Sigmoid colon (tissue), 7 donors: ENCODE data around the gene TBC1D8B. TPM values are rescaled to one million over a fixed set of nuclear protein-coding genes. Genes with fewer than 3 reads are reported as not detected.

Source experiments
- DNase-seq: peaks from one replicate; pipeline ENCODE4 v3.0.0-alpha.2; 2019
- H3K27ac ChIP-seq, 4 donors: fragments of 200-600 bp; sonication (generic); one replicate each; pipeline ENCODE4 v1.5.1; 2016 to 2019; ENCODE audit warnings: mild to moderate bottlenecking in 1 of 4
- H3K27me3 ChIP-seq, 3 donors: fragments of 200-600 bp; sonication (generic); one replicate each; pipeline ENCODE4 v1.5.1; 2019; ENCODE audit warnings: mild to moderate bottlenecking in 1 of 3
- H3K36me3 ChIP-seq, 4 donors: fragments of 200-600 bp; sonication (generic); one replicate each; pipeline ENCODE4 v1.5.1; 2016 to 2019
- H3K4me1 ChIP-seq, 4 donors: fragments of 200-600 bp; sonication (generic); one replicate each; pipeline ENCODE4 v1.5.1; 2017 to 2019
- H3K4me3 ChIP-seq, 4 donors: fragments of 200-600 bp; sonication (generic); one replicate each; pipeline ENCODE4 v1.5.1; 2017 to 2019; ENCODE audit warnings: mild to moderate bottlenecking in 2 of 4, moderate library complexity in 1 of 4
- H3K9me3 ChIP-seq, 4 donors: fragments of 200-600 bp in 3 of 4; sonication (generic) in 3 of 4; one replicate each; pipeline versions ENCODE4 v1.5.1 to v1.6.1; 2013 to 2019
- EP300 ChIP-seq, 4 donors: sonication (generic); formaldehyde crosslinking; IDR thresholded peaks; one replicate each; pipeline ENCODE4 v1.6.1; 2017; ENCODE audit warnings: antibody characterized with exemption in 4 of 4
- POLR2A ChIP-seq, 2 donors: fragments of 450-650 bp; IDR thresholded peaks; one replicate each; pipeline ENCODE4 v1.6.1; 2016; ENCODE audit warnings: antibody characterized with exemption in 2 of 2, mild to moderate bottlenecking in 2 of 2, moderate library complexity in 2 of 2
- POLR2AphosphoS5 ChIP-seq, 4 donors: sonication (generic); formaldehyde crosslinking; IDR thresholded peaks; one replicate each; pipeline ENCODE4 v1.6.1; 2017; ENCODE audit warnings: antibody characterized with exemption in 4 of 4
- WGBS, 2 donors: extraction: QIAGEN DNeasy Blood & Tissue Kit; methylation state at CpG; one replicate each; pipeline ENCODE4 v1.1.7; 2013; 5-methylcytosine and 5-hydroxymethylcytosine counted together
- intact Hi-C: fragments of 100-400 bp; cut with DNase I; formaldehyde crosslinking; loops from one replicate; pipeline ENCODE4 v1.15.1; 2023
- polyA plus RNA-seq, 3 donors: library from polyadenylated mRNA; stranded (reverse); fragments of 200-250 nt; gene quantifications; one replicate each; pipeline ENCODE4 v1.2.3, GENCODE V29; 2013
- total RNA-seq, 4 donors: library from RNA; depleted of rRNA; stranded (reverse); fragments of >200 nt; gene quantifications; one replicate each; pipeline ENCODE4 v1.1.0, GENCODE V29; 2016
- TF ChIP-seq, protein P1 (sequence below), 4 experiments: fragments of 450-650 bp in 3 of 4; fragments of 200-600 bp in 1 of 4; IDR thresholded peaks; one replicate each; pipeline ENCODE4 v1.5.1; 2016 to 2019; ENCODE audit warnings: antibody characterized with exemption in 4 of 4, mild to moderate bottlenecking in 3 of 4, moderate library complexity in 2 of 4
- donor health status: healthy with polysubstance abuse.
- donor health status: Bipolar disorder and iron deficiency.
- donor health status: healthy.

Gene TBC1D8B
- total and polyA plus RNA-seq, 7 donors, result 3.3 to 9.4 (median 5.3) TPM

DNA sequence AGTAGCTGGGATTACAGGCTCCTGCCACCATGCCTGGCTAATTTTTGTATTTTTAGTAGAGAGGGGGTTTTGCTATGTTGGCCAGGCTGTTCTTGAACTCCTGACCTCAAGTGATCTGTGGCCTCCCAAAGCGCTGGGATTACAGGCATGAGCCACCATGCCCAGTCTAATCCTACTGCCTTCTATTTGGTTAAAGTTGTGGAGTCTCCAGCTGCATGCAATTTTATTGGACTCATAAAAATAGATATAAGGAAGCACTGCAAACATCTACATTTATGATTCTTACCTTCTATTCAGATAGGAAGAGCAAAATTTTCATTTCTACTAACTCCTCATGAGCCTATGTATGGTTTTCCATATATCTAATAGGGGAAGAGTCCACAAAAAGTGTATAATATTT is 87.0 kb downstream of the TBC1D8B start:
- 21 to 58% methylated on average over 1 of the region's 1 CpG for WGBS, 2 donors
- TF ChIP-seq EP300 (IDR thresholded peaks at IDR 0.05), result no peak
- TF ChIP-seq POLR2A (IDR thresholded peaks at IDR 0.05), result no peak
- TF ChIP-seq, protein P1, sequence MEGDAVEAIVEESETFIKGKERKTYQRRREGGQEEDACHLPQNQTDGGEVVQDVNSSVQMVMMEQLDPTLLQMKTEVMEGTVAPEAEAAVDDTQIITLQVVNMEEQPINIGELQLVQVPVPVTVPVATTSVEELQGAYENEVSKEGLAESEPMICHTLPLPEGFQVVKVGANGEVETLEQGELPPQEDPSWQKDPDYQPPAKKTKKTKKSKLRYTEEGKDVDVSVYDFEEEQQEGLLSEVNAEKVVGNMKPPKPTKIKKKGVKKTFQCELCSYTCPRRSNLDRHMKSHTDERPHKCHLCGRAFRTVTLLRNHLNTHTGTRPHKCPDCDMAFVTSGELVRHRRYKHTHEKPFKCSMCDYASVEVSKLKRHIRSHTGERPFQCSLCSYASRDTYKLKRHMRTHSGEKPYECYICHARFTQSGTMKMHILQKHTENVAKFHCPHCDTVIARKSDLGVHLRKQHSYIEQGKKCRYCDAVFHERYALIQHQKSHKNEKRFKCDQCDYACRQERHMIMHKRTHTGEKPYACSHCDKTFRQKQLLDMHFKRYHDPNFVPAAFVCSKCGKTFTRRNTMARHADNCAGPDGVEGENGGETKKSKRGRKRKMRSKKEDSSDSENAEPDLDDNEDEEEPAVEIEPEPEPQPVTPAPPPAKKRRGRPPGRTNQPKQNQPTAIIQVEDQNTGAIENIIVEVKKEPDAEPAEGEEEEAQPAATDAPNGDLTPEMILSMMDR (IDR thresholded peaks at IDR 0.05), result no peak
- no peak for TF ChIP-seq POLR2AphosphoS5 (IDR thresholded peaks at IDR 0.05)
- Histone ChIP-seq H3K27me3 (no peaks in the 10 kb centered on the region), H3K9me3 (no peaks in the 10 kb centered on the region), H3K27ac (no peak overlapping the region), H3K36me3 (no peaks in the 10 kb centered on the region), H3K4me1 (peaks cover 0 to under 1% (median 0%) of the 10 kb centered on the region in 4 donors), H3K4me3 (no peak overlapping the region)
- no peak for DNase-seq
- intact Hi-C loops, result no loop called here

GRCh38 chrX:106891762-106892460 is 89.4 kb downstream of the TBC1D8B start:
- no peaks in the 10 kb centered on the region for H3K27me3 ChIP-seq
- WGBS, 2 donors, result 55 to 80% methylated on average over 7 of the region's 7 CpGs
- H3K4me1 ChIP-seq, result peaks cover 0 to 3% (median 0%) of the 10 kb centered on the region in 4 donors
- no peak for DNase-seq
- no peaks in the 10 kb centered on the region for H3K9me3 ChIP-seq
- no peak overlapping the region for H3K4me3 ChIP-seq
- no peaks in the 10 kb centered on the region for H3K36me3 ChIP-seq
- H3K27ac ChIP-seq, result no peak overlapping the region
- TF ChIP-seq, protein P1 (IDR thresholded peaks at IDR 0.05), result no peak
- TF ChIP-seq POLR2A (IDR thresholded peaks at IDR 0.05), result no peak
- TF ChIP-seq EP300 (IDR thresholded peaks at IDR 0.05), result no peak
- TF ChIP-seq POLR2AphosphoS5 (IDR thresholded peaks at IDR 0.05), result no peak
- intact Hi-C loops, result loop anchor here (10.0 kb wide), 1 partner anchor 823 kb away; no protein-coding TSS in a partner anchor

DNA sequence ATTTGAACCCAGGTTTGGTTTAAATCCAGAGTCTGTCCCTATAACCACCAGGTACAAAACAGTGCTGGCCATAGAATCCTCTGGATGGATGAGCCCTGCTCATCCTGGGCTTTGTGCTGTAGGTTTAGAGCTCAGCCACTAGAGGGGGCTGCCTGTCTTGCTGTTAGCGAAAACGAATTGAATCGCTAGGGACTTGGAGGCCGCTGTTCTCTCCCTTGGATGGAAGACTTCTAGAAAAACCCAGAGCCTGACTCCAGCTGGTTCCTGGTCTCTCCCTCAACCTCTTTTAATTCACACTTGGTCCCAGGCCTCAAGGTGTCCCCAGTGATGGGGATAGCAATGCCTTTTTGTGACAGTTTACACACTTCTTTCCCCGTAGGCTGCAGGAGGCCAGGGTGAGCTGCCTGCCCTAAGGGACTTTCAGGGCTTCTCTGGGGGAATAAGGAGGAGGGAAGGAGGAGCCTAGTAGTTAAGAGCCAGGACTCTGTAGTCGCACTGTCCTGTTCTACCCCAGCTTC is 92.0 kb downstream of the TBC1D8B start:
- 23 to 28% methylated on average over 6 of the region's 6 CpGs for WGBS, 2 donors
- peaks cover 0 to 3% (median 0%) of the 10 kb centered on the region in 4 donors for H3K4me1 ChIP-seq
- intact Hi-C loops, result loop anchor here (2.0 to 10.0 kb wide), 2 partner anchors 60 to 820 kb away; no protein-coding TSS in a partner anchor
- no peak overlapping the region for H3K4me3 ChIP-seq
- H3K9me3 ChIP-seq, result no peaks in the 10 kb centered on the region
- TF ChIP-seq, protein P1 (IDR thresholded peaks at IDR 0.05), result peak; percentile 30 to 62 (median 48)
- no peak for TF ChIP-seq POLR2AphosphoS5 (IDR thresholded peaks at IDR 0.05)
- no peak overlapping the region for H3K27ac ChIP-seq
- DNase-seq, result peak; percentile 78
- no peaks in the 10 kb centered on the region for H3K27me3 ChIP-seq
- H3K36me3 ChIP-seq, result no peaks in the 10 kb centered on the region

DNA sequence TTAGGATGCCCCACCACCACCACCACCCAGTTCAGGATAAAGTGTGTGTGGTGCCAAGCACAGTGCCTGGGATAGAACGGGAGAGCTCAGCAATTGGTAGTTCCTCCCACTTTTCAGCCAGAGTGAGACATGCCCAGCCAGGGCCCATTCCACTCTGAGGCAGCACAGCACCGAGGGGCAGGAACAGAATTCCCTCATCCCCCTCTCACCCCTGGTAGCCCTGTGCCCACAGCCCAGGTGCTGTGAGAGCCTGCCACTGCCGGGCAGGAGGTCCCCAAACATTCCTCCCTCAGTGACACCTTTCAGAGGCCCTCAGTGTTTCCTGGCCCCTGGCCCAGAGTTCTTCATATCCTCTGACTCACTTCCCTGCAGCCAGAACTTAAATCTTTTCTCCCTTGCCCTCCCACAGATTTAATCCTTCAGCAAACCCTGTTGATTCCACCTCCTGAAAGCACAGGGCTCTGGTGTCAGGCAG is 92.5 kb downstream of the TBC1D8B start:
- Histone ChIP-seq H3K4me1 (peaks cover 0 to 3% (median 0%) of the 10 kb centered on the region in 4 donors), H3K9me3 (no peaks in the 10 kb centered on the region), H3K27me3 (no peaks in the 10 kb centered on the region), H3K36me3 (no peaks in the 10 kb centered on the region), H3K27ac (no peak overlapping the region), H3K4me3 (no peak overlapping the region)
- WGBS, 2 donors, result 59 to 60% methylated on average over 3 of the region's 3 CpGs
- no peak for DNase-seq
- TF ChIP-seq EP300 (IDR thresholded peaks at IDR 0.05) (no peak), POLR2AphosphoS5 (IDR thresholded peaks at IDR 0.05) (no peak), POLR2A (IDR thresholded peaks at IDR 0.05) (no peak)
- TF ChIP-seq, protein P1 (IDR thresholded peaks at IDR 0.05), result no peak
- intact Hi-C loops, result loop anchor here (2.0 to 10.0 kb wide), 2 partner anchors 60 to 820 kb away; no protein-coding TSS in a partner anchor
